Smooth muscle cell (in vitro differentiated cells): ENCODE measurements around the gene PARD3. TPM values are rescaled to one million over a fixed set of nuclear protein-coding genes. Genes with fewer than 3 reads are reported as not detected.

Experiments used
- DNase-seq: peaks from one replicate; lab custom pipeline; 2025; ENCODE audit not compliant: unreplicated experiment; lab: John Stamatoyannopoulos, UW
- H2AFZ ChIP-seq: fragments of 200-600 bp; sonication (generic); 2 replicates; pipeline ENCODE4 v1.6.0; 2016; ENCODE audit warnings: antibody characterized with exemption, low read depth, mild to moderate bottlenecking
- H3F3A ChIP-seq: fragments of 200-600 bp; sonication (generic); 2 replicates; pipeline ENCODE4 v1.6.0; 2017; ENCODE audit warnings: antibody characterized with exemption, low read depth
- H3K27ac ChIP-seq: fragments of 200-600 bp; sonication (generic); 2 replicates; pipeline ENCODE4 v1.5.1; 2016; ENCODE audit warnings: low read depth, mild to moderate bottlenecking
- H3K27me3 ChIP-seq: fragments of 200-600 bp; sonication (generic); 2 replicates; pipeline ENCODE4 v1.6.1; 2016; ENCODE audit warnings: low read depth, mild to moderate bottlenecking
- H3K36me3 ChIP-seq: fragments of 200-600 bp; sonication (generic); 2 replicates; pipeline ENCODE4 v1.5.1; 2016; ENCODE audit warnings: low read depth
- H3K4me1 ChIP-seq: fragments of 200-600 bp; sonication (generic); 2 replicates; pipeline ENCODE4 v1.5.1; 2016; ENCODE audit warnings: low read depth
- H3K4me2 ChIP-seq: fragments of 200-600 bp; sonication (generic); 2 replicates; pipeline ENCODE4 v1.6.0; 2016; ENCODE audit warnings: mild to moderate bottlenecking
- H3K4me3 ChIP-seq: fragments of 200-600 bp; sonication (generic); 2 replicates; pipeline ENCODE4 v1.5.1; 2016; ENCODE audit warnings: mild to moderate bottlenecking
- H3K79me2 ChIP-seq: fragments of 200-600 bp; sonication (generic); 2 replicates; pipeline ENCODE4 v1.6.0; 2016; ENCODE audit warnings: low read depth, mild to moderate bottlenecking
- H3K9ac ChIP-seq: fragments of 200-600 bp; sonication (generic); 2 replicates; pipeline ENCODE4 v1.6.0; 2016; ENCODE audit warnings: low read depth
- H3K9me3 ChIP-seq: fragments of 200-600 bp; sonication (generic); replicated peaks from 2 replicates; pipeline ENCODE4 v1.5.1; 2016; ENCODE audit warnings: low read depth
- H4K20me1 ChIP-seq: fragments of 200-600 bp; sonication (generic); 2 replicates; pipeline ENCODE4 v1.6.0; 2016; ENCODE audit warnings: low read depth
- WGBS: methylation state at CpG from one replicate; pipeline ENCODE4 v1.1.7; 2016; ENCODE audit warnings: low lambda C conversion rate; 5-methylcytosine and 5-hydroxymethylcytosine counted together
- polyA plus RNA-seq: library from polyadenylated mRNA; unstranded; fragments of >200 nt; fragmentation: Nextera tagmentation; extraction: Ambion mirVana; gene quantifications from 2 replicates; pipeline ENCODE4 v1.2.1, GENCODE V29; 2016
- total RNA-seq: library from RNA; depleted of rRNA; stranded (reverse); fragments of >200 nt; gene quantifications from 2 replicates; pipeline ENCODE4 v1.2.3, GENCODE V29; 2014
- TF ChIP-seq, protein P1 (sequence below): fragments of 200-600 bp; sonication (generic); IDR thresholded peaks from 2 replicates; pipeline ENCODE4 v1.5.1; 2017; ENCODE audit warnings: borderline replicate concordance, mild to moderate bottlenecking, antibody characterized with exemption; ENCODE audit not compliant: insufficient read depth, poor library complexity, severe bottlenecking

The PARD3 gene
- total and polyA plus RNA-seq, 2 experiments from 2014 or later: 17.5 to 26.0 TPM

DNA sequence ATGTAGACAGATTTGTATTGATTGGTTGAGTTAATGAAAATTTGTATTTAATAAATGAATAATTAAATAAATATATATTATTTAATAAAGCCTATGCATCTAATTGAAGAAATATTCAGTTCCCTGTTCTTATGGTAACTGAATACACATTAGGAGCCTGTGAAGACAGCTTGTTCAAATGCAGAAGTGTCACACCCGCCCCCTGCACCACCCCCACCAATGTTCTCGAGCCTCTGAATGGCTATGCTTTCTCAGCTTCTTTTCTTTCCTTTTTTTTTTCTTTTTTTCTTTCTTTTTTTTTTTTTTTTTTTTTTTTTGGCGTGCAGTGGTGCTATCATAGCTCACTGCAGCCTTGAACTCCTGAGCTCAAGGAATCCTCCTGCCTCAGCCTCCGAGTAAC is 38.3 kb upstream of the PARD3 start:
- Histone ChIP-seq H3K9ac (no peak overlapping the region), H3K4me3 (no peak overlapping the region), H4K20me1 (no peaks in the 10 kb centered on the region), H3K4me1 (no peaks in the 10 kb centered on the region), H3K9me3 (no peaks in the 10 kb centered on the region), H3F3A (peaks cover 4% of the 10 kb centered on the region), H3K27me3 (no peaks in the 10 kb centered on the region), H3K4me2 (no peak overlapping the region), H3K36me3 (no peaks in the 10 kb centered on the region), H3K27ac (no peak overlapping the region), H3K79me2 (no peaks in the 10 kb centered on the region), H2AFZ (no peak overlapping the region)
- TF ChIP-seq, protein P1, sequence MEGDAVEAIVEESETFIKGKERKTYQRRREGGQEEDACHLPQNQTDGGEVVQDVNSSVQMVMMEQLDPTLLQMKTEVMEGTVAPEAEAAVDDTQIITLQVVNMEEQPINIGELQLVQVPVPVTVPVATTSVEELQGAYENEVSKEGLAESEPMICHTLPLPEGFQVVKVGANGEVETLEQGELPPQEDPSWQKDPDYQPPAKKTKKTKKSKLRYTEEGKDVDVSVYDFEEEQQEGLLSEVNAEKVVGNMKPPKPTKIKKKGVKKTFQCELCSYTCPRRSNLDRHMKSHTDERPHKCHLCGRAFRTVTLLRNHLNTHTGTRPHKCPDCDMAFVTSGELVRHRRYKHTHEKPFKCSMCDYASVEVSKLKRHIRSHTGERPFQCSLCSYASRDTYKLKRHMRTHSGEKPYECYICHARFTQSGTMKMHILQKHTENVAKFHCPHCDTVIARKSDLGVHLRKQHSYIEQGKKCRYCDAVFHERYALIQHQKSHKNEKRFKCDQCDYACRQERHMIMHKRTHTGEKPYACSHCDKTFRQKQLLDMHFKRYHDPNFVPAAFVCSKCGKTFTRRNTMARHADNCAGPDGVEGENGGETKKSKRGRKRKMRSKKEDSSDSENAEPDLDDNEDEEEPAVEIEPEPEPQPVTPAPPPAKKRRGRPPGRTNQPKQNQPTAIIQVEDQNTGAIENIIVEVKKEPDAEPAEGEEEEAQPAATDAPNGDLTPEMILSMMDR: no peak
- no peak for DNase-seq
- 88% methylated on average over 3 of the region's 4 CpGs for WGBS

DNA sequence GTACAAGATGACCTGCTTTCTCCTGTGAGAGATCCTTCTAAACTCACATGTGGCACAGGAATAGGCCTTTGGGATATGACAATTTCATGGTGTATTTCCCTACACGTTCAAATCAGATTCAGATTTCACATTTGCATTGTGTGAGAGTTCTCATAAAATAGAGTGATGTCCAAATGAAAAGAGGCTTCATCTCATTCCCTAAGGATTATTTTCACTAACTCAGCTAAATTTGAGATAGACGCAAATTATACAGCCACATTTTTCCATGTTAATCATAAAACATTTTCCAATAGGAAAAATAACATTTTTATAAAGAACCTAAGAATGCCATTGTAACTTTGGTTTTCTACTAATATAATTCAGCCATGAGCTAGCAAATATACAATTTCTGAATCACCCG is 35.5 kb upstream of the PARD3 start:
- 92% methylated on average over 3 of the region's 3 CpGs for WGBS
- Histone ChIP-seq H3K79me2 (no peaks in the 10 kb centered on the region), H3K9ac (no peak overlapping the region), H3F3A (peaks cover 4% of the 10 kb centered on the region), H4K20me1 (no peaks in the 10 kb centered on the region), H3K4me2 (no peak overlapping the region), H2AFZ (no peak overlapping the region), H3K36me3 (no peaks in the 10 kb centered on the region), H3K4me3 (no peak overlapping the region), H3K27ac (no peak overlapping the region), H3K27me3 (no peaks in the 10 kb centered on the region), H3K4me1 (no peaks in the 10 kb centered on the region), H3K9me3 (no peaks in the 10 kb centered on the region)
- no peak for DNase-seq
- TF ChIP-seq, protein P1: no peak

DNA sequence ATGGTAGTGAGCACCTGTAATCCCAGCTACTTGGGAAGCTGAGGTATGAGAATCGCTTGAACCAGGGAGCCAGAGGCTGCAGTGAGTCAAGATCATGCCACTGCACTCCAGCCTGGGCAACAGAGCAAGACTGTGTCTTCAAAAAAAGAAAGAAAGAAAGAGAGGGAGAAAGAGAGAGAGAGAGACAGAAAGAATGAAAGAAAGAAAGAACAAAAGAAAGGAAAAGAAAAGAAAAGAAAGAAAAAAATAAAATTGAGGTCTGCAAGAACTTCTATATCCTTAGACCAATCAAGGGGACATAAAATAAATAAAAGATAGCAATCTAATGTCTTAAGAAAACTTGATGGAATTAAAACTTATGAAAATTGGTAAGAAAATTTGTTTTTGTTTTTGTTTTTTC is 34.9 kb upstream of the PARD3 start:
- H3K9me3 ChIP-seq: no peaks in the 10 kb centered on the region

GRCh38 chr10:34845070-34845469 is 30.0 kb upstream of the PARD3 start:
- H2AFZ ChIP-seq: no peak overlapping the region
- WGBS: 94% methylated on average over 2 of the region's 2 CpGs
- no peaks in the 10 kb centered on the region for H4K20me1 ChIP-seq
- H3K4me1 ChIP-seq: no peaks in the 10 kb centered on the region
- no peaks in the 10 kb centered on the region for H3K9me3 ChIP-seq
- no peak overlapping the region for H3K9ac ChIP-seq
- no peak for DNase-seq
- no peak overlapping the region for H3K4me3 ChIP-seq
- no peak overlapping the region for H3K27ac ChIP-seq
- no peaks in the 10 kb centered on the region for H3K27me3 ChIP-seq
- H3F3A ChIP-seq: no peaks in the 10 kb centered on the region
- no peak overlapping the region for H3K4me2 ChIP-seq
- no peaks in the 10 kb centered on the region for H3K36me3 ChIP-seq
- H3K79me2 ChIP-seq: no peaks in the 10 kb centered on the region
- TF ChIP-seq, protein P1: no peak

More for the DNA sequence above, 34.9 kb upstream of the PARD3 start:
- no peaks in the 10 kb centered on the region for H3K36me3 ChIP-seq
- no peak overlapping the region for H2AFZ ChIP-seq
- WGBS: 83% methylated on average over 1 of the region's 1 CpG
- H3F3A ChIP-seq: peaks cover 4% of the 10 kb centered on the region
- no peaks in the 10 kb centered on the region for H3K4me1 ChIP-seq
- no peak overlapping the region for H3K4me2 ChIP-seq
- H3K27ac ChIP-seq: no peak overlapping the region
- H4K20me1 ChIP-seq: no peaks in the 10 kb centered on the region
- TF ChIP-seq, protein P1: no peak
- no peak overlapping the region for H3K9ac ChIP-seq
- H3K27me3 ChIP-seq: no peaks in the 10 kb centered on the region
- DNase-seq: no peak
- H3K4me3 ChIP-seq: no peak overlapping the region
- no peaks in the 10 kb centered on the region for H3K79me2 ChIP-seq
